ENCODE data around the gene RPUSD4.

The RPUSD4 gene

DNA sequence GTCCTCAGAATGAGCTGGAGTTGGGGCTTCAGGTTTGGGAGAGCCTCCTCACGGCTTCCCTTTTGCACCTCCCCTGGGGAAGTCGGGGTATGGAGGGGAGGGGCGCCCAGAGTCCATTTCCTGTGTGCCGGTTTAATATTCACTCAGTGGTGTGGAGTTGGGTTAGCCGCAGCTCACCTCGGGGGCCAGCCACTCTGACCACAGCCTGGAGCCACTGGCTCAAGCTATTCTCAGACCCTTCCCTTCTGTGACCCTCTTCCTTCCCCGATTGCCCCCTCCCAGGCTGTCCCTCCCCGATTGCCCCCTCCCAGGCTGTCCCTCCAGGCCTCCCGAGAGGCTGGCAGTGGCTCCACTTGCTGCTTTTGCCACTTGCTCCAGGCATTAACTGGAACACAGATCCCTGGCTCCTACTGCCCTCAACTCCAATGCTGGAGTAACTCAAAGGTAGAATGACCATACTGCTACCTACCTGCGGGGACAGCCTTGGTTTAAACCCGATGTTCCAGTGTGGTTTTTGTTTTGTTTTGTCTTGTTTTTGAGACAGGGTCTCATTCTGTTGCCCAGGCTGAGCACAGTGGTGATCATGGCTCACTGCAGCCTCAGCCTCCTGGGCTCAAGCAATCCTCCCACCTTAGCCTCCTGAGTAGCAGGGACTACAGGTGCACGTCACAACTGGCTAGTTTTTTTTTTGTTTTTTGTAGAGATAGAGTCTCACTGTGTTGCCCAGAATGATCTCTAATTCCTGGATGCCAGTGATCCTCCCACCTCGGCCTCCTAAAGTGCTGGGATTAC lies 29.3 kb downstream of the RPUSD4 start:
- no peak for DNase-seq

DNA sequence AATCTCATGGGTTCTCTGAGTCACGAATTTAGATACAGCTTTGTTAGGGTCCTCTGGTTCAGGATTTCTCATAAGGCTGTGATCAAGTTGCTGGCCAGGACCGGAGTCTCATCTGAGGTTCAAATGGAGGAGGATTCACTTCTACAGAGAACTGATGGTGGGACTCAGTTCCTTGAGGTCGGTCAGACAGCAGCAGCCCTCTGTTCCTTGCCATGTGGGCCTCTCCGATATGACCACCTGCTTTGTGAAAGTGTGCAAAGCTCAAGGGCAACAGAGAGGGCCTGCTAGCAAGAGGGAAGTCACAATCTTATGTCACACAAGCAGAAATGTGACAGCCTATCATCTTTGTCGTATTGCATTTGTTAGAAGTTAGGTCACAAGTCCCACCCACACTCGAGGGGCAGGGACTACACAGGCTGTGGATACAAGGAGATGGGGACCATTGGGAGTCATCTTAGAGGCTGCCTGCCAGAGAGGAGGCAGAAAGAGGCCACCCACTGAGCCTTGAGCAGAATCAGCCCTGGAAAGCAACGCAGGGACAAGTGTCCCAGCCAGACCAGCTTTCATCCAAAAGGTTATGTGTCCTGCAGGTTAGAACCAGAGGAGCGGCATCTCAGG lies 34.5 kb downstream of the RPUSD4 start:
- DNase-seq, result no peak

DNA sequence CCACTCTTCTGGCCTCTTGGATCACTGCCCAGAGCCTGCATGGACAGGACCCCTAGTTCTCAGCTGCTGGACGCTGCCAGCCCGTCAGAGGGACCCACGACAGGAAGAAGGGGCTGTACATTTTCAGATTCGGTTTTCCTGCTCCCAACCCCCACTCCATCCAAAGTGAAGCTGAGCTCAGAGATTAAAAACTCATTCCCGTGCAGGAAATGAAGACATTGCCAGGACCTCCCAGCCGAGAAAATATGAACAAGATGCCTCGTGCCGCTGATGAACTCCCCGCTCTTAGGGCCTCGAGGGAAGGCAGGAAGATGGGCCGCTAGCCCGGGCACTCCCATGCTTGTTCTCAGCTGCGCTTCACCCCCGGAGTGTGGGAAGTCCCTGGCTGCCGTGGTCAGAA lies 36.1 kb downstream of the RPUSD4 start:
- no peak for DNase-seq

DNA sequence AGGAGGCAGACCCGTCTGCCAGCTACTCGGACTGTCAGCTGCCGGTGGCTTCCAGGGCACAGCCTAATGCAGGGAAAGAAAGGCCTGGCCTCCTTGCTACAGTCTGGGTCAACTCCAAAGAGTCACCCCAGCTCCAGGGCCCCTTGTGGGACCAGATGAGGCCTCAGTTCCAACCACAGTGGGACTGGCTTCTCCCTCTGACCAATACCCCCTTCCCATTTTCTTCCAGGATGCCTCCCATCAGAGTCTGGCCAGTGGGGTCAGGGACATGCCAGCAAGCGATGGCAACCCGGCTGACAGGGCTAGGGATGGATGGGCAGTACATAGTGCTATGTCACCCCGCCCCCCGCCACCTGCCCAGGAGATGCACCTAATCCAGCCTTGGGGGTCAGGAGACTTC lies 36.6 kb downstream of the RPUSD4 start:
- DNase-seq, result no peak

DNA sequence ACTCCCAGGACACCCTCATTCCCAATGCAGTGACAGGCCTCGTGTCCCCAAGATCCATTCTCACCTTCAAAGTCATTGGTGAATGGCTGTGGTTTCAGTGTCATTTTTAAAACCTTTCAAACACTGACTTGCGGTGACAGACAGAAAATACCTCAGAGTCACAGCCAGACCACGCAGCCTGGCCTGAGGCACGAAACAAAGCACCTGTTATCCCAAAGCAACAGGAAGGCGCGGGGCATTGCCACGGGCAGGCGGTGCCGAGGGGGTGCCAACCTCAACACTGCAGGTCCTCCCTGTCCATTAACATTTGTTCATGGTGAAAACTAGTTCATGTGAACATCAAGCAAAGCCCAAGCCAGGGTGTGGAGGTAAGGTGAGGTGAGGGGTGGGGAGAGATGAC lies 38.2 kb downstream of the RPUSD4 start:
- no peak for DNase-seq

DNA sequence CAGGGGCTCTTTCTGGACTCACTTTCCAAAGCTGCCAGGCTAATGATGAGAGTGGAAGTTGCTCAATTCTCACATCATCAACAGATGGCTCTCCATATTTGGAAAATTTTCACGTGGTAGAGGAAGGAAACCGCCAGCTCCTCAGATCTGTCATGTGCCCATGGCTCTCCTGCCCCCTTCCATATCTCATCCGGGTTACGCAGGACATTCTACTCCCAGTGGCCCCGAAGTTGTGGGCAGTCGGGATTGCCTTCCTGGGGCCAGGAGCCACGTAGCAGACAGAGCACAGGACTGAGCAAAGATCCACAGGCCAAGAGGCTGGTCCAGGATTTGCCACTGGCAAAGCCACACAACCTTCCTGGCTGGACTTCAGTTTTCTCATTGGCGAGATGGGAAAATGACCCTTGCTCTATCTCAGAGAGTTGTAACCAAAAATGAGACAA lies 38.8 kb downstream of the RPUSD4 start:
- DNase-seq, result no peak

DNA sequence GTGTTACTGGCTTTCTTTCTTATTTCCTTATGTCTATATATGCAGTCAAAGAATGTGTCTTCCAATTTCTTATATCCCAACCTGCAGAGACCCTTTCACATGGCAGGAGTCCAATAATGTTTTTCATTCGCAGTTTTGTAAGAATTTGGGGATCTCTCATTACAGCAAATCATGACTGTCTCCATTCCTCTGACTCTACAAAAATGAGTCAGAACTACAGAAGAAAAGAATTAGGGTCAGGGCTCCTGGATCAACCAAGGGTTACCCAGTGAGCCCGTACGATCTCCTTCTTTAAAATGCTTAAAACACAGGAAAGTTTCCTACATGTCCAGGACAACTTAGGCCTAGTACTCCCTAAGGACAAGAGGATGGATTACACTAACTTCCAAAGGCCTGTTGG lies 42.2 kb downstream of the RPUSD4 start:
- no peak for DNase-seq

DNA sequence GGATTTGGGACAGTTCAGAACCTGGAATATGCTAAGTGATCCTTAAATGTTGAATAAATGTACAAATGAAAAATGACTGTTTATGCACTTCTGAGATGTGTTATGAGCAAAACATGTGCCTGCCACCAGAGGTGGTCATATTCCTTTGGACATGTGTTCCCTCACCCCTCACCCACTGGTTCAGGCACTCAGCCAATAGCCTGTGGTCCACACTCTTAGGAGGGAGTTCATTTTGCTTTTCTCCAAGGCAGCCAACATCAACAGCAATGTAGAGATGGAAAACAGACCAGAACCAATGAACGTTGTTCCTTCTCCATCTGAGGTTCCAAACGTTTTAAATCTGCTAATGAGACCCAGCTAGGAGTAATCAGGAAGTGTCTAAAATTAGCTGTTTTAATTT lies 44.0 kb downstream of the RPUSD4 start:
- no peak for DNase-seq

DNA sequence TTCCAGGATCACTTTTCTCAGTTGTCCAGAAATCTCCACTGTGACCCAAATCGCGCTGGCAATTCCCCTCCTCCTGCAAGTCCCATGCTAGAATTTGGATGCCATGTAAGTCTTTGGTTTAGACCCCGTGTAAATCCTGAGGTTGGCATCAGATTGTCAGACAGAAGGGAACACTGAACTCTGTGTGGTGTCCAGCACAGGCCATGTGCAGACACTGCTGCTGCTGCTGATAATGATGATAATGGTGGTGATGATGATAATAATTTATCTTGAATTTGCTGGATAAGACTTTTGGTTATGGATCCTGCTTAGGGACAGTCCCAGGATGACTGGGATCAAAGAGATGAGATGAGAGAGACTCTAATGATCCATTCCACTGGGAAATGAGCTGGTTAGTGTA lies 45.0 kb downstream of the RPUSD4 start:
- no peak for DNase-seq

DNA sequence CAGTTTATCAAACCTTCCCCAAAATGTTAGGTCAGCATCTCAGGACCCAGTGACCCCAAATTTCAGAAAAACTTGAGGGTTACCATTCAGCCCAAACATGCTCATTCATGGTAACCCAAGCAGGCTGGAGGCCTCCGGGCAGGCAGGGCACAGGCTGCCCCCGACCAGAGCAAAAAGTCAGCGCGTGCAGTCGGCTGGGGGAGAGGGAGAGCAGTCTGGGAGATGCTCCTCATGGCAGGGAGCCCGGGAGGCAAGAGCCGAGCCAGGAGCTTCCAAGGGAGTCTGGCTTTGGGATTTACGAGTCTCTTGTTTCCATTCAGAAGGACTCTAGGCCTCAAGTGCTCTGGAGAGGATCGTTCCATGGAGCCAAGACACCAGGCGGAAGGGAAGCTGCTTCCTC lies 45.7 kb downstream of the RPUSD4 start:
- no peak for DNase-seq

DNA sequence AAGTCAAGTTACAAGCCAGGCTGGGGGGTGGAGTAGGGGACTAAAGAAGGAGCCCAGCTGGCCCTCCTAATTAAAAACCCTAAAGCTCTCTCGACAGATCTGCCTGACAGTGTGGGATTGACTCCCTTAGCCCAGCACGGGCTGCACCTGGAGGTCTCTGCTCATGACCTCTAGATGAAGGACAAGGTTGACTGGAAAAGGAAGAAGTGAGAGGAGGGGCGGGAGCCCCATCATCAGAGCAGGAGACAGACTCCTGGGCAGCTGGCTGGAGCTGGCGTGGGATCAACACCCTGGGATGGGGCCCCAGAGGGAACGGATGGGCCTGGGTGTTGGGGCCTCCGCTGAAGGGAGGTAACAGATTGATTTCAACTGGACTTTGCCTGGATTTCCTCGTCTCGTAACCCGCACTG lies 46.1 kb downstream of the RPUSD4 start:
- no peak for DNase-seq

DNA sequence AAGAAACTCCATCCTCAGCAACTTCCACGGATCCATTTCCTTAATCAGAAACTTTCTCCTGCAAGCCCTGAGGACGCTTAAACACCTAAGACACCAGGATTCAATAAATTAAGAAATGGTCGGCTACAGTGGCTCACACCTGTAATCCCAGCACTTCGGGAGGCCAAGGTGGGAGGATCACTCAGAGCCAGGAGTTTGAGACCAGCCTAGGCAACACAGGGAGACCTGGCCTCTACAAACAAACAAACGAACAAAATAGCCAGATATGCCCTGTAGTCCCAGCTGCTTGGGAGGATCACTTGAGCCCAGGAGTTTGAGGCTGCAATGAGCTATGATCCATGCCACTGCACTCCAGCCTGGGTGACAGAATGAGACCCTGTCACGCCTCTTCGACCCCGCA lies 46.7 kb downstream of the RPUSD4 start:
- no peak for DNase-seq

DNA sequence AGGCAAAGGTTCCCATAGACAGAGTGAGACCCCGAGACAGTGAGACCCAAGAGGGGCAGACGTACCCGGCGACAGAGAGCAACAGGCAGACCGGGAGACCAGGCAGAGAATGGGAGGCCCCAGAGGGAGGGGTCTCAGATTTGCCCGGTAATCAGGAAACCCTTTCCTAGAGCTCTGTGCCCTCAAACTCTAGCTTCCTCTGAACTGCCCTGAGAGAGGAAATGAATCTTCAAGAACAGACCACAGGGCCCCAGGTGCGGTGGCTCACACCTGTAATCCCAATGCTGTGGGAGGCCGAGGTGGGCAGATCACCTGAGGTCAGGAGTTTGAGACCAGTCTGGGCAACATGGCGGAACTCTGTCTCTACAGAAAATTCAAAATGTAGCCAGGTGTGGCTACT lies 47.7 kb downstream of the RPUSD4 start:
- DNase-seq, result no peak

DNA sequence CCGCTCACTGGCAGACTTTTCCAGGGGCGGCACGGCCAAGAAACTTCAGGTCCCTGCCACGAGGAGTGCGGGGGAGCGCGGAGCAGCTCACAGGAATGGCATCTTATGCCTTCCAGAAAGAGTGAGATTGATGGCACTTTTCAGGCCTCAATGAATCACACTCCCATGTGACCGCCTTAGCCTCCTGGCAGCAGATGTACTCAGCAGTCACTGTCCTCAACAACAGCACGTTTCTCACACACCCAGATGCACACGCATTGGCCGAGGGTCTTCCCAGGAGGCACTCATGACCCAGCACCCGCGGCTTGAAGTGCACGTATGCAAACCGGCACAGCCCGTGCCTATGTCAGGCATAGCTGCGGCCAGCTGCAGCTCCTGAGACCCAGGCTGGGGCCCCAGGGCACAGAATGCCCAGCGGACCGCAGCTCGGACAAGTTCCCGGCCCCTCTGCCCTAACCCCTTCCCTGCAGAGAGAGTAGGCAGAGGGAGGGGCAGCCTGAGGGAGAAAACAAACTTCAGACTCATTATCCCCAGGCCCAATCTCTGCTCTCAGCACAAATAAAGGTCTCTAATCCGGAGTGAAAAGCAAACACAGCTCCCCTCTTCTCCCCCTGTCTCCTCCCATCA lies 48.3 kb downstream of the RPUSD4 start:
- no peak for DNase-seq

DNA sequence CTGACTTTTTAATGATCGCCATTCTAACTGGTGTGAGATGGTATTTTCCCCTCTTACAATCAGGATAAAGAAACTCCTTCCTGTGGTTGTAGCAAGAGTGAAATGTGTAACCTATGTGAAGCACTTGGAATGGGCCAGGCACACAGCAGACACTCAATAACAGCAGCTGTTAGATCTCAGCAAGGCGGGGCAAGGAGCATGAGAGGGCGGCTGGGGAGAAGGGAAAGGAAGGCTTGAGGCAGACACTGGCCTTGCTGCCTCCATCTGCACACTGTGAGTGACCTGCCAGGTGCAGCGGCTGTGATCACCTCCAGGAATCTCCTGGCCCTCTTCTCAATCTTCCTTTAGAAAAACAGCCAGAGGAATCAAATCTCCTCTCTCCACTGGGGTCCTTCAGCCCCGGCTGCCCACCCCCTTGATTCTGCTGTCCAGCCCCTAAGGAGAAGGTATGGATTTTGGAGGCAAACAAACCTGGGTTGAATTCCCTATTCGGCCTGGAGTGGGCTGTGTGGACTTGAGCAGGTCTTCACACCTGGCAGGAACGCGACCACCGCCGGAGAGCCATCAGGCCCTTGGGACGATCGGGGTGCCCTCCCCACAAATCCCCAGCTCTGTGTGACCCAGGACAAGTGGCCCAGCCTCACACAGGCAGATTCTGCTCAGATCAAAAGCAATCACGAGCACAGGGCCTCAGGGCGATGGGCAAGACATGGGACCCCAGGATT lies 49.0 kb downstream of the RPUSD4 start:
- DNase-seq, result no peak

DNA sequence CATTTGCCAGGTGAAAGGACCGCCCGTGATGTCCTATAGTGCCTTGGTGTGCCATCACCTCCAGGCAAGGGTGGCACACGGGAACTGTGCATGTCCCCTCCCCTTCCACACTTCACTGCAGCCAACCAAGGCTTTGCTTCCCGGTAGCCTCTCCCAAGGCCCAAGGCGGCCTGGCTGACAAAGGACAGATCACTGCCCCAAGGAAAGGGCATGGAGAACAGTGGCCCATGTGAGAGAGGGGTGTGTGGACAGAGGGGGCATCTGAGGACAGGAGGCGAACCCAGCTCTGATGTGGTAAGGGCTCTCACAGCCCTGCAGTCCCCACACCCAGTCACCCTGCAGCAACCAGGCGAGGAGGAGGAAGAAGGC lies 50.4 kb downstream of the RPUSD4 start:
- DNase-seq, result no peak

DNA sequence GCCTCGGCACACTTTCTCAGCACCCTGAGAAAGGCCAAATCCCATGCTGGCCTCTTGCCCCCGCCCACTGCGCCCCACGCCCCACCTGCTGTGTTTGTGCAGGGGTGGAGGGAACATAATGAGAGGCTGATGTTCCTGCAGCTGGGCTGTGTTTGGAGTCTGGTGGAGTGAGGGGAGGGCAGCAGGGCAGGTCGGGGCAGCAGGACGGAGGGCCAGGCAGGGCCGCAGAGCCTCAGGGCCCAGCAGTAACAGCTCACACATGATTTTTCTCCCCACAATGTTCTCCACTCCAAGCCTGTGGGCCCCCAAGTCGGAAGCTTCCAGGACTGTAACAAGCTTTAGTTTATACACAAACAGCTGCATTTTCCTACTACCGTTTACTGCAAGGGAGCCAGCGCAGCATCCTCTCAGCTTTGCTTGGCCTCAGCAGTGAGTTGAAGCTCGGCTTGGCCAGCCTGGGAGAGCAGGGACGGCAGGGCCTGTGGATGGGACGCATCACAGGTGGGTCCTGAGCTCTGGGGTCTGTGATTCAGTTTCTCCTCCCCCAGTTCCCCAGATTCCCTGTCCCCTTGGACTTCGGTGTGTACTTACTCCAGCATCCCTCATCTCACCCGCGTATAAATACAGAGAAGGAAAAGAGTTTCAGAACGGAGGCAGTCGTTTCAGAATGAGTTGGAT lies 51.0 kb downstream of the RPUSD4 start:
- DNase-seq, result no peak

DNA sequence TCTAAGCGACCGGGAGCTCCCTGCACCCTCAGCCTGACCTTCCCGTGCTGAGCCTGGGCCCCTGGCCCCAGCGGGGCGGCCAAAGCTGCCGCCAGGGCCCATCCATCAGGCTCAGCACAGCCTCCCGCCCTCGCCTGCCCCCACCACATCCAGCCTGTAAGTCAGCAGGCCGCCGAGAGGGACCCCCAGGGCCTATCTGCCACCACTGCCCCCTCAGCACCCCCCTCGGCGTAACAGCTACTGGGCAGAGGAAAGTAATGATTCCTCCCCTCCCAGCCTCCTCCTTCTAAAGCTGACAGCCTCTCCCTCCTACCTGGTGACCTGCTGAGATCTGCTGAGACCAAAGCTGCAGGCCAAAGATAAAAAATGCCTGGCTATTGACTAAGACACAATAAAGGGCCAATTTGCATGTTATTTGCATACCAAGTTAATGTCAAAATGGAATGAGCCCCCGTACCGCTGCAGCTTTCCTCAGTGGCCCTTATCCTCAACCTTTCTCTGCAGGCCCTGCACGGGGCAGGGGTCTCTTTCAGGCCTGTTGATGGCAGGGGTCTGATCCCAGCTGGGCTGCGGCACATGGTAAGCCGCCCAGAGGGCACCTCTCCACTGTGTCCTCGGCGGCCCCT lies 51.6 kb downstream of the RPUSD4 start:
- no peak for DNase-seq

DNA sequence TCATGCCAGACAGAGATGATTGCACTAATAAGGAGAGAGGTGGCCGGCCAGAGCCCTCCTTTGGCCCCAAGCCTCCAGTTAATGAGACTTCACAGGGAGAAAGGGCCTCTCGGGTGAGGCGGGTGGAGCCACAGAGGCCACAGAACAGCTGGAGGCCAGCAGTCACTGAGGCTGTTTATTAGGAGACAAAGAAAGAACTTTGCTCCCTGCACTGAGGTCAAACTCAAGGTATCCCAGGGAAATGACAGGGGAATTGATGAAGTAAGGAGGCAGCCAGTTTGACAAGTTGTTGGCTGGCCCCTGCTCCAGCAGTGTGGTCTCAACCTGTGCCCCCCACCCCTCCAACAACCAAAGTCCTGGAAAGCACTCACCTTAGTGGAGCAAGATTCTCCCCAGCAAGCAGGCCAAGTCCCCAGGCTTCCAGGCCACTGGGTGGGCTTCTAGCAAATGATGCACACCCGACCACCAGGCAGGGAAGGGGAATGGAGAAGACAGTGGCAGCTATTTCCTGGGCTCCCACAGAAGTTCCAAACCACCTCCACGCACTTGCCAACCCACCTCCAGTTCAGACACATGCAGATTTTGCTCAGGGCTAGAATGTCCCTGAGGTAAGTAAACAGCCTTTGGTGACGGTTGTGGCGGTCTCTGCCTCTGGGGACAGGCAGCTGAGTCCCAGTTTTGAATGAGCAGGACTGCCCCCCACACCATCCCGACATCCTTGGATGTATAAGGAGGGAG lies 53.2 kb downstream of the RPUSD4 start:
- no peak for DNase-seq

DNA sequence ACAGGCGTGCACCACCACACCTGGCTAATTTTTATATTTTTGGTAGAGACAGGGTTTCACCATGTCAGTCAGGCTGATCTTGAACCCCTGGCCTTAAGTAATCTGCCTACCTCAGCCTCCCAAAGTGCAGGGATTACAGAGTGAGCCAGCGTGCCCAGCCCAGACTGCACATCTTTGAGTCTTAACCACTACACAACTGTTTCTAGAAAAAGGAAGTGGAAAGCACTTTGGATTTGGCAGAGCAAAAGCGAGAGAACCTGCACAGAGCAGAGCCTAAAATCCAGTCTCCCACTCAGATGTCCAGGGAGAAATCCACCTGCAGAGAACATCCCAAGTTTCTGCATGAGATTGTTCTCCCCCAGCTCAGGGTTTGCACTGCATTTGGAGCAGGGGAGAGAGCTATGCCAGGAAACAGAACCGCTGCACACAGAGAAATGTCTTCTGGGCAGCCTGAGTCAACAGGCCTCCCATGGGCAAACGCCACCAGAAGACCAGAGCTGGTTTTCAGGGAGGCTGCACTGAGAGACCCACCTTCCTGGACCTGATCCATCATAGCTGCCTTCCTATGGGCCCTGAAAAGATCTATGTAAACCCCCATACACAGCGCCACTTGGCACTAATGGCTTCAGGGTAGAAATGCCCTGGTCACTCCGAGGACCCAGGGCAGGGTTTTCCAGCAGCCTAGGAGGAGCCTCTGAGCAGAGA lies 54.0 kb downstream of the RPUSD4 start:
- DNase-seq, result no peak

DNA sequence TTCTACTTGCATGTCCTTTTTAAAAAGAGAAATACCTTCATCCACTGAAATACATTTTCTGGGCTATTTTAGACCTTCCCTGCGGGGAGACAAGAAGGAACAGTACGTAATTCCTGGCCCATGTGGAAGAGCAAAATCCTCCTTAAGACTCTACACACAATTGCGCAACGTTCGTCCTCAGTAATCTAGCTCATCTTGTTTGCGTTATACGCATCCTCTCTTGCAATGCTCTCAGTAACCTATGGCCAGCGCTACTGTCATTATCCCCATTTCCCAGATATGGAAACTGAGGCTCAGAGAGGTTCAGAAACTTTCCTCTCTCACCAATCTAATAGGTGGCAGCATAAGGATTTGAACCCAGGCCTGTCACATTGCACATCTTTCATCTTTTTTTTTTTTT lies 54.6 kb downstream of the RPUSD4 start:
- DNase-seq, result no peak
